ENCODE data around the gene METTL16. TPM values are rescaled to one million over a fixed set of nuclear protein-coding genes. Genes with fewer than 3 reads are reported as not detected.
A peak's percentile ranks its signal among the peaks of the same experiment; 100 is the strongest.

The METTL16 gene
- total RNA-seq, 1 donor from 2014 or later, result 32.0 TPM

DNA sequence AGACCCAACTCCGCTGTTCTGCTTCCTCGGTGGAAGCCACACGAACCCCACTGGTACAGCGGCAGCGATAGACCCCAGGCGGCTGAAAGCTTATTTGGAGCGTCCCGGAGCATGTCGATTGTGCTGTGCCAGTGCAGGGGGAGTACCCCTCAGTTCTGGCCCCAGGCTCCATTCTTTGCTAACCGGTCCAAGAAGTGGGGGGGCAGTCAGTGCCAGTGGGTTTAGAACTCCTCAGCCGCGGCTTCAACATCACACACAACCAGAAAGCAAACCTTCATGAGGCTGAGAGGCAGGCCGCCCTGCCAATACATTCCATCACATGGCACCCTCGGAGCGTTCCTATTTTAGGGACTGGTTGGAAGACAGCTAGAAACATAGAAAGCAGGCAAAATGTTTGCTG is 109.1 kb downstream of the METTL16 start:
- Histone ChIP-seq H3K4me3 (peak overlapping the region; percentile 99), H3K9me3 (no peaks in the 10 kb centered on the region), H3K27me3 (ENCODE audit: low read depth) (no peaks in the 10 kb centered on the region), H3K27ac (peak overlapping the region; percentile 100), H3K36me3 (no peaks in the 10 kb centered on the region), H3K4me1 (peaks cover 68% of the 10 kb centered on the region)
- intact Hi-C loops (cut with DNase I), result no loop called here
- DNase-seq (peak; percentile 47), ATAC-seq (no peak)
- TF ChIP-seq, protein P1, sequence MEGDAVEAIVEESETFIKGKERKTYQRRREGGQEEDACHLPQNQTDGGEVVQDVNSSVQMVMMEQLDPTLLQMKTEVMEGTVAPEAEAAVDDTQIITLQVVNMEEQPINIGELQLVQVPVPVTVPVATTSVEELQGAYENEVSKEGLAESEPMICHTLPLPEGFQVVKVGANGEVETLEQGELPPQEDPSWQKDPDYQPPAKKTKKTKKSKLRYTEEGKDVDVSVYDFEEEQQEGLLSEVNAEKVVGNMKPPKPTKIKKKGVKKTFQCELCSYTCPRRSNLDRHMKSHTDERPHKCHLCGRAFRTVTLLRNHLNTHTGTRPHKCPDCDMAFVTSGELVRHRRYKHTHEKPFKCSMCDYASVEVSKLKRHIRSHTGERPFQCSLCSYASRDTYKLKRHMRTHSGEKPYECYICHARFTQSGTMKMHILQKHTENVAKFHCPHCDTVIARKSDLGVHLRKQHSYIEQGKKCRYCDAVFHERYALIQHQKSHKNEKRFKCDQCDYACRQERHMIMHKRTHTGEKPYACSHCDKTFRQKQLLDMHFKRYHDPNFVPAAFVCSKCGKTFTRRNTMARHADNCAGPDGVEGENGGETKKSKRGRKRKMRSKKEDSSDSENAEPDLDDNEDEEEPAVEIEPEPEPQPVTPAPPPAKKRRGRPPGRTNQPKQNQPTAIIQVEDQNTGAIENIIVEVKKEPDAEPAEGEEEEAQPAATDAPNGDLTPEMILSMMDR (IDR thresholded peaks at IDR 0.05), result no peak

GRCh38 chr17:2401426-2402221 is 110.1 kb downstream of the METTL16 start:
- Histone ChIP-seq H3K36me3 (no peaks in the 10 kb centered on the region), H3K4me1 (peaks cover 68% of the 10 kb centered on the region), H3K27me3 (ENCODE audit: low read depth) (no peaks in the 10 kb centered on the region), H3K4me3 (peak overlapping the region; percentile 99), H3K27ac (peak overlapping the region; percentile 100), H3K9me3 (no peaks in the 10 kb centered on the region)
- ATAC-seq (peak; percentile 75 to 81), DNase-seq (peak; percentile 100)
- intact Hi-C loops (cut with DNase I), result no loop called here
- TF ChIP-seq, protein P1 (IDR thresholded peaks at IDR 0.05), result no peak

DNA sequence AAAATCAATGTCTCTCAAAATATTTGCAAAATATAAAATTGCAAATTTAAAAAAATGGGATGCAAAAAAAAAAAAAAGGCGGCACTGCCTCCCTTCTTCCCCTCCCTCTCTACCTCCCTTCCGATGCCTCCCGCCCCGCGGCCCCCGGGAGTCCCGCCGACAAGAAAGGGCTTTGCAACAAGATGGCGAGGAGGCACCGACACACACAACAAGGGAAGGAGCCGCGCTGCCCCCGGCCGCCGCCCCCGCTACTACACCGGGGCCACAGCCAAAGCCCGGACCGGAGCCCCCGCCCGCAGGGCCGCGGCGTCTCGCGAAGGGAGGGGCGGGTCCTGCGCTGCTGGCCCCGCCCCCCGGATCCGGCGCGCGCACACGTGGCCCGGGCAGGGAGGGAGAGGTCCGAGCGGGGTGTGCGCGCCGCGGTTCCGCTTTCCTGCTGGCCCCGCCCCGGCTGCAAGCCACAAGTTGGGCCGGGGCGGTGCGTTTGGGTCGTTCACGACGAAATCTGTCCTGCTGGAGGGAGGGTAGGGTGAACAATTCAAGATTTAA is 110.7 kb downstream of the METTL16 start, which contains the start of gene MNT:
TSS of gene MNT (minus strand) at position 184 of the 549 bp plus-strand sequence. CDS start 348 bp downstream, outside the sequence.
- Histone ChIP-seq H3K4me1 (peaks cover 70% of the 10 kb centered on the region), H3K4me3 (peak within 1 kb of the TSS; percentile 99), H3K27me3 (ENCODE audit: low read depth) (no peaks in the 10 kb centered on the region), H3K36me3 (no peaks in the 10 kb centered on the region), H3K9me3 (no peaks in the 10 kb centered on the region), H3K27ac (peak within 1 kb of the TSS; percentile 100)
- DNase-seq (peak; percentile 96), ATAC-seq (peak; percentile 76 to 84)
- intact Hi-C loops (cut with DNase I), result no loop called here
- TF ChIP-seq, protein P1 (IDR thresholded peaks at IDR 0.05), result peak; percentile 13

- intact Hi-C loops (cut with DNase I), result no loop called here
- TF ChIP-seq, protein P1 (IDR thresholded peaks at IDR 0.05), result no peak
- Histone ChIP-seq H3K4me1 (peaks cover 70% of the 10 kb centered on the region), H3K27me3 (ENCODE audit: low read depth) (no peaks in the 10 kb centered on the region), H3K36me3 (no peaks in the 10 kb centered on the region), H3K27ac (peak overlapping the region; percentile 100), H3K9me3 (no peaks in the 10 kb centered on the region), H3K4me3 (peak overlapping the region; percentile 99)
- DNase-seq (peak; percentile 82), ATAC-seq (peak in 1 of 2 donors; percentile 1)
Observed at GRCh38 chr17:2400474-2400866, 111.2 kb downstream of the METTL16 start.

DNA sequence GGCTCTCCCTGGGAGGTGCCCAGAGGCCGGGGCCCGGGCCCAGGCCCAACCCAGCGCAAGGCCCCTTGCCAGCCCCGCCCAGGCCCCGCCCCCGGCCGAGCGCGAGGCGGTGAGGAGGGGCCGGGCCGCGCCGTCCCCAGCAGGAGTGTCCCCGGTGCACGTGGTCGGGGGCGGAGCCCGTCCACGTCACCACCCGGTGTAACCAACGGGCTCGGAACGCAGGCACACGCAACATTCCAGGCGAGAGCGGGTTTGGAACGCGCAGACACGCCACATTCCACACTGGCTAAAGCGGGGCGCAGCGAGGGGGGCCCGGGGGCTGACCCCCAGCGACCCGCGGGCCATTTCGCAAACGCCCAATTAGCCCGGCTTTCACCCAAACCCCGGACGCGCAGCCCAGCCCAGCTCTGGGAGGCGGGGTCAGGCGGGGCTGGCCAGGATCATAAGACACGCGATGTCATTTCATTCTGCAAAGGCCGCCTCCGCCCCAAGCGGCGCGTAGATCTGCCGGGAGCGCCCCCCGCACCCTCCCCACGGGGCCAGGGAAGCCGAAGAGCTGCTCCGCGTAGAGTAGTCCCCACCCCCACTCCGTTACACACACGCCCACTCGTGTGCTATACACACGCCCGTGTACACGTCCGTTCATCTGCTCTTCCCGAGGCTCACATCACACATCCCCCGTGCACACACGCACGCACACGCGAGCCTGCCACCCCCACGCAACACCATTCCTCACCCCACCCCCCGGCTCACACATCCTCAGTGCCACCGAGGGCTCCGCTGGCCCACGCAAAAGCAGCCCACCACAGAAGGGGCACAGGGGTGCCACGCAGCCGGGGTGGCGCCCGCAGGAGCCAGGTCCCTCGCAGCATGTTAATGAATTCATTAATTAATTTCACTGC is 111.9 kb downstream of the METTL16 start:
- Histone ChIP-seq H3K9me3 (no peaks in the 10 kb centered on the region), H3K27ac (peak overlapping the region; percentile 100), H3K27me3 (ENCODE audit: low read depth) (no peaks in the 10 kb centered on the region), H3K4me3 (peak overlapping the region; percentile 99), H3K4me1 (peaks cover 72% of the 10 kb centered on the region), H3K36me3 (no peaks in the 10 kb centered on the region)
- ATAC-seq (peak; percentile 74 to 82), DNase-seq (peak; percentile 97)
- TF ChIP-seq, protein P1 (IDR thresholded peaks at IDR 0.05), result no peak
- intact Hi-C loops (cut with DNase I), result no loop called here
